ENCODE results near the gene SPTBN1. TPM values are rescaled to one million over a fixed set of nuclear protein-coding genes. Genes with fewer than 3 reads are reported as not detected.
"Not testable (repeated sequence)": the region's sequence is repeated elsewhere in the genome, so short reads cannot be mapped to it uniquely, and the experiment has no call there.

SPTBN1 gene
- total RNA-seq, 1 donor from 2014 or later = 108 TPM

GRCh38 chr2:54685263-54685775 is 229.2 kb downstream of the SPTBN1 start:
- ATAC-seq (no peak), DNase-seq (ENCODE audit: low spot score) (no peak)

DNA sequence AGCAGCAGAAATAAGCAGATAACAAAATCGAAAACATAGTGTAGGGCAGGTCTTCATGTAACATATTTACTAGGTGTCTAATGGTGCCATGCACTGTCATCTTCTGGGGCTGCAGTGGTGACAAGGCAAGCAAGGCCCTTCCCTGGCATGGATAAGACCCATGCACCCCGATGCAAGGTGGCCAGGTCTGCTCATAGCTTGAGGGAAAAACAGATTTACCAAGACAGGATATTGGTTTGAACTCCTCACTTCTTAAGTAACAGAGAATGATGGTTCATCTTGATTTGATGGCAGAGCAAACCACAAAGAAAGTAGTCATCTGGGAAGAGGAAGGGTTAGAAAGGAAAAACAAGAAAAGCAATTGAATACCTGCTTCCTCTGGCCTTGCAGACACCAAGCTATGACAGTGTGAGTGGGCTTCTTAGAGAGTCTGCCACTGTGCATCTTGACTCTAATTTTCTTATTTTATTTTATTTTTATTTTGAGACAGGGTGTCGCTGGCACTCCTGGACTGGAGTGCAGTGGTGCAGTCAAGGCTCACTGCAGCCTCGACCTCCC is 231.5 kb downstream of the SPTBN1 start:
- ATAC-seq = no peak

GRCh38 chr2:54691445-54692135 is 235.5 kb downstream of the SPTBN1 start:
- ATAC-seq (peak; percentile 42), DNase-seq (ENCODE audit: low spot score) (no peak)

More for the DNA sequence above, 231.5 kb downstream of the SPTBN1 start:
- no peak for DNase-seq (ENCODE audit: low spot score)

- ATAC-seq (no peak), DNase-seq (ENCODE audit: low spot score) (no peak)
Measured at GRCh38 chr2:54692556-54692955, 236.4 kb downstream of the SPTBN1 start.

GRCh38 chr2:54695378-54695777 is 239.3 kb downstream of the SPTBN1 start:
- no peak for DNase-seq (ENCODE audit: low spot score)
- ATAC-seq = no peak

GRCh38 chr2:54697934-54698333 is 241.8 kb downstream of the SPTBN1 start:
- DNase-seq (ENCODE audit: low spot score) = no peak
- ATAC-seq = no peak

DNA sequence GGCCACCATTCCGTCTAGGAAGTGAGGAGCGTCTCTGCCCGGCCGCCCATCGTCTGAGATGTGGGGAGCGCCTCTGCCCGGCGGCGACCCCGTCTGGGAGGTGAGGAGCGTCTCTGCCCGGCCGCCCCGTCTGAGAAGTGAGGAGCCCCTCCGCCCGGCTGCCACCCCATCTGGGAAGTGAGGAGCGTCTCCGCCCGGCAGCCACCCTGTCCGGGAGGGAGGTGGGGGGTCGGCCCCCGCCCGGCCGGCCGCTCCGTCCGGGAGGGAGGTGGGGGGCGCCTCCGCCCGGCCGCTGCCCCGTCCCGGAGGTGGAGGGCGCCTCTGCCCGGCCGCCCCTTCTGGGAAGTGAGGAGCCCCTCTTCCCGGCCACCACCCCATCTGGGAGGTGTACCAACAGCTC is 242.8 kb downstream of the SPTBN1 start:
- ATAC-seq; DNase-seq (ENCODE audit: low spot score): not testable (repeated sequence)

- DNase-seq (ENCODE audit: low spot score) = no peak
- ATAC-seq = no peak
Measured at GRCh38 chr2:54699665-54700064, 243.5 kb downstream of the SPTBN1 start.

DNA sequence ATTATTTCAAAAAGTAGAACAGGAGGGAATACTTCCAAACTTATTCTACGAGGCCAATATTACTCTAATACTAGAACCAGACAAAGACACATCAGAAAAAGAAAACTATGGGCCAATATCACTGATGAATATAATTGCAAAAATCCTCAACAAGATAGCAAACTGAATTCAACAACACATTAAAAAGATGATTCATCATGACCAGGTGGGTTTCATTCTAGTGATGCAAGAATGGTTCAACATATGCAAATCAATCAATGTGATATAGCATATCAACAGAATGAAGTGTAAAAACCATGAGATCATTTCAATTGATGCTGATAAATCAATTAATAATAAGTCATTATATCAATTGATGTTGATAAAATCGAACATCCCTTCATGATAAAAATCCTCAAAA is 244.9 kb downstream of the SPTBN1 start:
- no peak for ATAC-seq
- no peak for DNase-seq (ENCODE audit: low spot score)

GRCh38 chr2:54704238-54704637 is 248.1 kb downstream of the SPTBN1 start:
- ATAC-seq = no peak
- no peak for DNase-seq (ENCODE audit: low spot score)

- peak; percentile 51 for ATAC-seq
- no peak for DNase-seq (ENCODE audit: low spot score)
Measured at GRCh38 chr2:54704688-54705605, 248.8 kb downstream of the SPTBN1 start.

DNA sequence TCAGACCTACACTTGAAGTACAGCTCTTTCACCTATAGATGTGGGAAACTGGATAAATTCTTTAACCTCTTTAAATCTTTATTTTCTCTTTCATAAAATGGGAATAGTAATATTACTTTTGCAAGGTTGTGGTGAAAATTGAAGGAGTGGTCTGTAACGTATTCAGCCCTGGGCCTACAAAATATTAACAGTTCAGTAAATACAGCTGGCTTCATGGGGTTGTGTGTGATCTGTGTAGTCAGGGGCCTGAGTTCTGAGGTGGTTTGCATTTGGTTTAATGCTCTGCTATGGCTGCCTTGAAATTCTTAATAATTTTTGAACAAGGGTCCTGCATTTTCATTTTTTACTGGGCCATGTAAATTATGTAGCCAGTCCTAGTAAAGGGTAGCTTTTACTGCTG is 250.5 kb downstream of the SPTBN1 start:
- ATAC-seq (no peak), DNase-seq (ENCODE audit: low spot score) (no peak)

GRCh38 chr2:54708584-54709335 is 252.6 kb downstream of the SPTBN1 start:
- peak; percentile 87 for ATAC-seq
- peak; percentile 69 for DNase-seq (ENCODE audit: low spot score)

DNA sequence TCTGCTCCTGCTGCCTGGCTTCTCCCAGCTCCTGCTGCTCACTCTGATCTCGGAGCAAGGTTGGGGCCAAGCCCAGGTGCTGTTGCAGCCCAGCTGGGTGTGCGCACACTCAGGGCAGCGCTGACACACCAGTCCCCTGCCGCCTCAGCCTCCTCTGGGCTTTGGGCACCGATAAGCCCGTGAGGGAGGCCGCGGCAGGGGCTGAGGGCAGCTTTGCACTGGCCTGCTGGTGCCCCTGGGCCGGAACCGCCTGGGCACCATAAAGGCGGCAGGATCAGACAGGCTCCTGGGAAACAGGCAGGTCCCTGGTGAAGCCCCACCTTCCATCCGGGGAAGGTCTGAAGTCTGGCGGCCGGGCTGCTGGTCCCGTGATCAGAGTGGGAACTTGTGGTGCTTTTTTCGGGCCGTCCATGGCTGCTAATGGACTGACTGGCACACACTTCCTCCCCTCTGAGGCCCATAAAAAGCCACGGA is 253.2 kb downstream of the SPTBN1 start:
- ATAC-seq (peak; percentile 83), DNase-seq (ENCODE audit: low spot score) (peak; percentile 78)

DNA sequence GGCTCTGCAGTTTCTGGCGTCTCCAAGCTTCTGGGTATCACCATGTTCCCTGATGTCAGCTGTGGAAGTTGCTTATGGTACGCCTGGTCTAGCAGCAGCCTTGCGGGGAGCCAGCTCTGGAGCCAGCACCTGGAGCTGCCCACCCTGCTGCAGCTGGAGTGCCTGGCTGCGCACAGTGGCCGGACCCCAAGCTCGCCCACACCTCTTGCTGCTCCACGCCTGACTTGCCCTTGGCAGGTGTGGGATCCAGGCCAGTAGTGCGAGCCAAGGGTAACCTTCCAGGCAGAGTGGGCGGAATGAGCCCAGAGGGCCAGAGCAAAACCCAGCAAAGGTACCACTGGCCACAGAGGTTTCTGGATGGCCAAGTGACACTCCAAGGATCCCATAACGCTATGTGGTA is 254.1 kb downstream of the SPTBN1 start:
- ATAC-seq (no peak), DNase-seq (ENCODE audit: low spot score) (no peak)

DNA sequence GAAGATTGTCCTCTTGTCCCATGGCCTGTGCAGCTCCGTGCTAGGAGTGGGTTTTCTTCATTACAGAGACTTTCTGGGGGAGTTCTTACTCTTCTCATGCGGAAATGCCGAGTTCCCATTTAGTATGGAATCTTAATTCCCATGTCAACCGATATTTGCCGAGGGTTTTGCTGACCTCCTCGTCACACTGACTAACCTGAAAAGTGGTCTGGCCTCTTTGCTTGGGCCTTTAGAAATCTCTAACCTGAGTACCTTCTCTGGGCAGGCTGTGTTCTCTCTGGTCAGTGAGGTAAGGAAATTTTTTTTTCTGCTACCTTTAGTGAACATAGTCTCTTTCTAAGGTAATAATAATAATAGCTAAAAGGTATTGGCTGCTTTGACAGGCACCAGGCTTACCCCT is 256.4 kb downstream of the SPTBN1 start:
- DNase-seq (ENCODE audit: low spot score) (no peak), ATAC-seq (no peak)

- ATAC-seq (no peak), DNase-seq (ENCODE audit: low spot score) (no peak)
Measured at GRCh38 chr2:54714996-54715395, 258.9 kb downstream of the SPTBN1 start.

GRCh38 chr2:54716375-54716774 is 260.2 kb downstream of the SPTBN1 start:
- no peak for ATAC-seq
- DNase-seq (ENCODE audit: low spot score) = no peak

GRCh38 chr2:54720563-54720962 is 264.4 kb downstream of the SPTBN1 start:
- ATAC-seq (no peak), DNase-seq (ENCODE audit: low spot score) (no peak)
